C4-2B (cell line): ENCODE measurements around the gene PRKCE.
A peak's percentile ranks its signal among the peaks of the same experiment; 100 is the strongest.

ENCODE experiments used
- H3K27ac ChIP-seq: fragments of 450-650 bp; 2 replicates; pipeline ENCODE4 v1.5.1; 2017
- CTCF ChIP-seq: fragments of 450-650 bp; conservative IDR thresholded peaks from 2 replicates; pipeline ENCODE4 v1.5.1; 2017; ENCODE audit warnings: mild to moderate bottlenecking
- ZFX ChIP-seq: fragments of 450-650 bp; IDR thresholded peaks from 2 replicates; pipeline ENCODE4 v1.6.1; 2017

The PRKCE gene

GRCh38 chr2:45669032-45669486 is 17.6 kb downstream of the PRKCE start:
- no peak overlapping the region for H3K27ac ChIP-seq

GRCh38 chr2:45670646-45671045 is 19.2 kb downstream of the PRKCE start:
- H3K27ac ChIP-seq = no peak overlapping the region
- TF ChIP-seq ZFX = no peak
- no peak for TF ChIP-seq CTCF

More at GRCh38 chr2:45669032-45669486, 17.6 kb downstream of the PRKCE start:
- TF ChIP-seq ZFX (no peak), CTCF (no peak)

- H3K27ac ChIP-seq = no peak overlapping the region
- TF ChIP-seq ZFX = no peak
- no peak for TF ChIP-seq CTCF
Observed at GRCh38 chr2:45672138-45672537, 20.7 kb downstream of the PRKCE start.

- H3K27ac ChIP-seq = peak overlapping the region; percentile 78; the same call in 1 of the 2 replicates
- TF ChIP-seq CTCF = no peak
- no peak for TF ChIP-seq ZFX
Observed at GRCh38 chr2:45674035-45674816, 22.8 kb downstream of the PRKCE start.

GRCh38 chr2:45675263-45675812 is 23.9 kb downstream of the PRKCE start:
- peak overlapping the region; percentile 78 for H3K27ac ChIP-seq
- TF ChIP-seq CTCF (no peak), ZFX (no peak)

- TF ChIP-seq CTCF (no peak), ZFX (no peak)
- peak overlapping the region; percentile 78 for H3K27ac ChIP-seq
Observed at GRCh38 chr2:45676088-45676487, 24.6 kb downstream of the PRKCE start.

GRCh38 chr2:45678791-45679348 is 27.4 kb downstream of the PRKCE start:
- H3K27ac ChIP-seq = no peak overlapping the region
- TF ChIP-seq CTCF = no peak
- TF ChIP-seq ZFX = no peak
